CD4-positive, alpha-beta T cell (primary cell): Measurements from ENCODE around the gene ZNF74. TPM values are rescaled to one million over a fixed set of nuclear protein-coding genes. Genes with fewer than 3 reads are reported as not detected.
A peak's percentile ranks its signal among the peaks of the same experiment; 100 is the strongest.

ENCODE experiments used
- ATAC-seq: fragments of 200-7000 bp; cut with Tn5 transposase; one replicate; pipeline ENCODE4 v1.10.0; 2022; ENCODE audit warnings: mild to moderate bottlenecking; ENCODE audit not compliant: poor library complexity
- CTCF ChIA-PET: fragments of 350-600 bp; sonication (Branson Sonifier 250); formaldehyde crosslinking; loops from one replicate; lab custom pipeline; 2021; ENCODE audit warnings: antibody characterized with exemption, inconsistent platforms; lab: Charles Lee
- POLR2A ChIA-PET: fragments of 350-600 bp; sonication (Branson Sonifier 250); formaldehyde crosslinking; loops from one replicate; lab custom pipeline; 2021; ENCODE audit warnings: antibody characterized with exemption, inconsistent platforms; lab: Charles Lee
- DNase-seq, 14 experiments: peaks; one replicate each; pipeline ENCODE4 v3.0.0-alpha.2; 2013 to 2020; ENCODE audit warnings: mixed read lengths in 2 of 14
- H3K27ac ChIP-seq, 2 donors: one replicate each; pipeline versions ENCODE4 v1.5.1 to v1.7.0; 2013; ENCODE audit warnings: low read length in 2 of 2, low read depth in 1 of 2, mild to moderate bottlenecking in 1 of 2
- H3K27me3 ChIP-seq, 2 experiments: 1 replicate in 1 of 2; 2 replicates in 1 of 2; pipeline versions ENCODE4 v1.6.1 to v1.7.0; 2013; ENCODE audit warnings: low read length in 2 of 2, control low read depth in 1 of 2, mild to moderate bottlenecking in 1 of 2, moderate library complexity in 1 of 2; ENCODE audit not compliant: insufficient read depth in 2 of 2, control insufficient read depth in 1 of 2
- H3K36me3 ChIP-seq: one replicate; pipeline ENCODE4 v1.6.1; 2013; ENCODE audit warnings: low read length, control low read depth; ENCODE audit not compliant: insufficient read depth
- H3K4me1 ChIP-seq: one replicate; pipeline ENCODE4 v1.6.1; 2013; ENCODE audit warnings: low read length, control low read depth; ENCODE audit not compliant: insufficient read depth
- H3K4me3 ChIP-seq: one replicate; pipeline ENCODE4 v1.5.1; 2013; ENCODE audit warnings: mild to moderate bottlenecking, low read length, moderate library complexity
- H3K9me3 ChIP-seq, 2 experiments: 1 replicate in 1 of 2; 2 replicates in 1 of 2; pipeline versions ENCODE4 v1.6.1 to v1.7.0; 2013; ENCODE audit warnings: low read length in 2 of 2, mild to moderate bottlenecking in 2 of 2, control low read depth in 1 of 2, moderate library complexity in 1 of 2; ENCODE audit not compliant: control insufficient read depth in 1 of 2, insufficient read depth in 1 of 2
- H3K27ac Mint-ChIP-seq: one replicate; pipeline ENCODE4 v1.8.0; 2020; ENCODE audit warnings: mixed read lengths
- H3K27me3 Mint-ChIP-seq: one replicate; pipeline ENCODE4 v1.8.0; 2021; ENCODE audit warnings: mixed read lengths
- H3K36me3 Mint-ChIP-seq: one replicate; pipeline ENCODE4 v1.8.0; 2021; ENCODE audit warnings: low read depth, mixed read lengths
- H3K4me1 Mint-ChIP-seq: one replicate; pipeline ENCODE4 v1.8.0; 2021; ENCODE audit warnings: low read depth, mixed read lengths
- H3K4me3 Mint-ChIP-seq: one replicate; pipeline ENCODE4 v1.8.0; 2020; ENCODE audit warnings: mild to moderate bottlenecking, mixed read lengths
- H3K9me3 Mint-ChIP-seq: one replicate; pipeline ENCODE4 v1.8.0; 2020; ENCODE audit warnings: mixed read lengths
- CTCF ChIP-seq: fragments of 200-600 bp; IDR thresholded peaks from one replicate; pipeline ENCODE4 v1.8.0; 2022; ENCODE audit warnings: antibody characterized with exemption, mild to moderate bottlenecking
- intact Hi-C, 2 experiments: fragments of 100-400 bp; cut with DNase I in 1 of 2; cut with micrococcal nuclease in 1 of 2; formaldehyde crosslinking; loops; one replicate each; pipeline versions ENCODE4 v1.15.1 to v1.9.0; 2023 to 2025; cut with DNase I, micrococcal nuclease
- total RNA-seq, 174 experiments: library from RNA in 2 of 174; stranded (reverse) in 2 of 174; gene quantifications; one replicate each; pipeline ENCODE4 v1.2.3 and lab custom pipeline; 2021 to 2026

The ZNF74 gene
- total RNA-seq, 2 experiments from 2014 or later: 1.7 to 2.3 TPM

- H3K4me1 ChIP-seq: peaks cover 17% of the 10 kb centered on the region
- Mint-ChIP-seq H3K4me1 (peaks cover 5% of the 10 kb centered on the region), H3K36me3 (no peaks in the 10 kb centered on the region), H3K27me3 (peaks cover 3% of the 10 kb centered on the region), H3K9me3 (no peaks in the 10 kb centered on the region), H3K27ac (no peak overlapping the region), H3K4me3 (no peak overlapping the region)
- no peak for ATAC-seq
- H3K27ac ChIP-seq: no peak overlapping the region
- intact Hi-C loops: no loop called here
- ChIA-PET POLR2A (no interaction called here), CTCF (no interaction called here)
- H3K9me3 ChIP-seq: no peaks in the 10 kb centered on the region
- H3K27me3 ChIP-seq: peaks cover 5 to 10% of the 10 kb centered on the region in 2 experiments
- H3K4me3 ChIP-seq: no peak overlapping the region
- no peak for DNase-seq
- no peaks in the 10 kb centered on the region for H3K36me3 ChIP-seq
- TF ChIP-seq CTCF: no peak
Measured at GRCh38 chr22:20421507-20421874, 27.5 kb downstream of the ZNF74 start.

GRCh38 chr22:20422271-20423007 is 28.5 kb downstream of the ZNF74 start:
- no peak for DNase-seq
- Histone ChIP-seq H3K27me3 (peaks cover 8 to 11% of the 10 kb centered on the region in 2 experiments), H3K9me3 (no peaks in the 10 kb centered on the region), H3K27ac (no peak overlapping the region), H3K4me1 (peaks cover 17% of the 10 kb centered on the region), H3K4me3 (no peak overlapping the region), H3K36me3 (no peaks in the 10 kb centered on the region)
- Mint-ChIP-seq H3K27me3 (peaks cover 10% of the 10 kb centered on the region), H3K4me1 (peaks cover 5% of the 10 kb centered on the region), H3K9me3 (no peaks in the 10 kb centered on the region), H3K4me3 (no peak overlapping the region), H3K36me3 (no peaks in the 10 kb centered on the region), H3K27ac (no peak overlapping the region)
- intact Hi-C loops: no loop called here
- CTCF ChIA-PET: no interaction called here
- ATAC-seq: no peak
- TF ChIP-seq CTCF: no peak
- POLR2A ChIA-PET: interaction anchor here (0.8 kb wide), 1 partner anchor 41 kb away, joined by 3 read pairs; no protein-coding TSS in a partner anchor

GRCh38 chr22:20423008-20423905 is 29.3 kb downstream of the ZNF74 start:
- TF ChIP-seq CTCF: no peak
- Mint-ChIP-seq H3K27ac (no peak overlapping the region), H3K27me3 (peaks cover 15% of the 10 kb centered on the region), H3K4me3 (peak overlapping the region; percentile 39), H3K36me3 (no peaks in the 10 kb centered on the region), H3K4me1 (peaks cover 5% of the 10 kb centered on the region), H3K9me3 (no peaks in the 10 kb centered on the region)
- POLR2A ChIA-PET: interaction anchor here (0.8 kb wide), 1 partner anchor 40 kb away, joined by 3 read pairs; no protein-coding TSS in a partner anchor
- ATAC-seq: no peak
- CTCF ChIA-PET: no interaction called here
- intact Hi-C loops: no loop called here
- H3K9me3 ChIP-seq: no peaks in the 10 kb centered on the region
- no peak overlapping the region for H3K27ac ChIP-seq
- peaks cover 12% of the 10 kb centered on the region for H3K4me1 ChIP-seq
- no peak for DNase-seq
- no peaks in the 10 kb centered on the region for H3K36me3 ChIP-seq
- no peak overlapping the region for H3K4me3 ChIP-seq
- peaks cover 6 to 14% of the 10 kb centered on the region in 2 experiments for H3K27me3 ChIP-seq
